Measurements from ENCODE around the gene SCIN. TPM values are rescaled to one million over a fixed set of nuclear protein-coding genes. Genes with fewer than 3 reads are reported as not detected.
"Not testable (repeated sequence)": the region's sequence is repeated elsewhere in the genome, so short reads cannot be mapped to it uniquely, and the experiment has no call there.

Gene SCIN
- total and polyA plus RNA-seq, 7 donors, result 0.28 to 59.4 (median 1.8) TPM

DNA sequence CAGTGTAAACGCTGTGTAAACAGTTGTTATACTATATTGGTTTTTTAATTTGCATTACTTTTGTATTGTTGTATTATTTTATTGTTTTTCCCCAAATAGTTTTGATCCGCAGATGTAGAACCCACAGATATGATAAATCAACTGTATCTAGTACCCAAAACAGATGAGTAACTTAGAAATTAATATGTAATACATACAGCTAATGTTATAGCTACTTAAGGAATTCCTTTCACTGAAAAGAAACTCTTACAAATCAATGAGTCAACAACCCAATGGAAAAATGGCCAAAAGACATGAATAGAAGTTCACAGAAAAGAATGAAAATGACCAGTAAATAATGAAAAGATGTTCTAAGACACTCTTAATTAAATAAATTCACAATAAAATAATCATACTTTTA is 84.6 kb downstream of the SCIN start:
- no peaks in the 10 kb centered on the region for H3K27me3 ChIP-seq
- no peaks in the 10 kb centered on the region for H3K9me3 ChIP-seq
- intact Hi-C loops (cut with DNase I), result no loop called here
- no peak overlapping the region for H3K4me3 ChIP-seq
- no peak for DNase-seq
- TF ChIP-seq POLR2A (IDR thresholded peaks at IDR 0.05) (no peak), EP300 (IDR thresholded peaks at IDR 0.05) (no peak), POLR2AphosphoS5 (IDR thresholded peaks at IDR 0.05) (no peak)
- TF ChIP-seq, protein P1, sequence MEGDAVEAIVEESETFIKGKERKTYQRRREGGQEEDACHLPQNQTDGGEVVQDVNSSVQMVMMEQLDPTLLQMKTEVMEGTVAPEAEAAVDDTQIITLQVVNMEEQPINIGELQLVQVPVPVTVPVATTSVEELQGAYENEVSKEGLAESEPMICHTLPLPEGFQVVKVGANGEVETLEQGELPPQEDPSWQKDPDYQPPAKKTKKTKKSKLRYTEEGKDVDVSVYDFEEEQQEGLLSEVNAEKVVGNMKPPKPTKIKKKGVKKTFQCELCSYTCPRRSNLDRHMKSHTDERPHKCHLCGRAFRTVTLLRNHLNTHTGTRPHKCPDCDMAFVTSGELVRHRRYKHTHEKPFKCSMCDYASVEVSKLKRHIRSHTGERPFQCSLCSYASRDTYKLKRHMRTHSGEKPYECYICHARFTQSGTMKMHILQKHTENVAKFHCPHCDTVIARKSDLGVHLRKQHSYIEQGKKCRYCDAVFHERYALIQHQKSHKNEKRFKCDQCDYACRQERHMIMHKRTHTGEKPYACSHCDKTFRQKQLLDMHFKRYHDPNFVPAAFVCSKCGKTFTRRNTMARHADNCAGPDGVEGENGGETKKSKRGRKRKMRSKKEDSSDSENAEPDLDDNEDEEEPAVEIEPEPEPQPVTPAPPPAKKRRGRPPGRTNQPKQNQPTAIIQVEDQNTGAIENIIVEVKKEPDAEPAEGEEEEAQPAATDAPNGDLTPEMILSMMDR (IDR thresholded peaks at IDR 0.05), result no peak
- H3K27ac ChIP-seq, result no peak overlapping the region
- peaks cover 0 to 6% (median 0%) of the 10 kb centered on the region in 4 donors for H3K4me1 ChIP-seq
- WGBS, 2 donors, result 88 to 92% methylated on average over 2 of the region's 2 CpGs
- H3K36me3 ChIP-seq, result no peaks in the 10 kb centered on the region

DNA sequence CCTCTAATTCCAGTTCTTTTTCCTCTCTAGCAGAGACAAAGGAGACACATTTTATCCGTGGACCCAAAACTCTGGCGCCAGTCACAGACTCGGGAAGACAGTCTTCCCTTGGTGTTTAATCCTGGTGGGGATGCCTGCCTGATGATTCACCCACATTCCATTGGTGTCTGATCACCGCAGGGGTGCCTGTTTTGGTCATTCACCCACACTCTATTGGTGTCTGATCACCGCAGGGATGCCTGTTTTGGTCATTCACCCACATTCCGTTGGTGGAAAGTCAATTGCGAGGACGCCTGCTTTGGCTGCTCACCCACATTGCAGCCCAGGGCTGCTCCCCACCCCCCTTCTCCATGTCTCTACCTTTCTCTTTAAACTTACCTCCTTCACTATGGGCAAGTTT is 89.9 kb downstream of the SCIN start:
- H3K27me3 ChIP-seq; H3K4me3 ChIP-seq; intact Hi-C loops (cut with DNase I); H3K9me3 ChIP-seq; DNase-seq; H3K36me3 ChIP-seq: not testable (repeated sequence)
- Histone ChIP-seq H3K27ac (peak overlapping the region in 2 of 4 donors; percentile 45 to 71), H3K4me1 (peaks cover 0 to 13% (median 2%) of the 10 kb centered on the region in 4 donors)
- WGBS, 2 donors, result 88 to 92% methylated on average over 8 of the region's 8 CpGs

DNA sequence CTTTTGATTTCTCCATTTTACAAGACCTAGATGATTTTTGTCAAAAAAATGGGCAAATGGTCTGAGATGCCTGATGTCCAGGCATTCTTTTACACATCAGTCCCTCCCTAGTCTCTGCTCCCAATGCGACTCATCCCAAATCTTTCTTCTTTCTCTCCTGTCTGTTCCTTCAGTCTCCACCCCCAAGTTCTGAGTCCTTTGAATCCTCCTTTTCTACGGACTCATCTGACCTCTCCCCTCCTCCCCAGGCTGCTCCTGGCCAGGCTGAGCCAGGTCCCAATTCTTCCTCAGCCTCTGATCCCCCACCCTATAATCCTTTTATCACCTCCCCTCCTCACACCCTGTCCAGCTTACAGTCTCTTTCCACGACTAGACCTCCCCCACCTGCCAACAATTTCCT is 90.5 kb downstream of the SCIN start:
- H3K36me3 ChIP-seq; DNase-seq; H3K4me3 ChIP-seq; H3K9me3 ChIP-seq; H3K27me3 ChIP-seq; intact Hi-C loops (cut with DNase I): not testable (repeated sequence)
- Histone ChIP-seq H3K27ac (peak overlapping the region in 2 of 4 donors; percentile 45 to 71), H3K4me1 (peaks cover 0 to 17% (median 2%) of the 10 kb centered on the region in 4 donors)
- WGBS, 2 donors, result 84 to 87% methylated on average over 3 of the region's 3 CpGs

DNA sequence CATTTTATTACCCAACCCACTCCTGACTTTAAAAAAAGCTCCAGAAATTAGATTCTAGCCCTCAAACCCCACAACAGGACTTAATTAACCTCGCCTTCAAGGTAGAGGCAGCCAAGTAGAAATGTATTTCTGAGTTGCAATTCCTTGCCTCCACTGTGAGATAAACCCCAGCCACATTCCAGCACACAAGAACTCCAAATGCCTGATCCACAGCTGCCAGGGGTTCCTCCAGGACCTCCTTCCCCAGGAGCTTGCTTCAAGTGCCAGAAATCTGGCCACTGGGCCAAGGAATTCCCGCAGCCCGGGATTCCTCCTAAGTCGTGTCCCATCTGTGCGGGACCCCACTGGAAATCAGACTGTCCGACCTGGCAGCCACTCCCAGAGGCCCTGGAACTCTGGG is 91.1 kb downstream of the SCIN start:
- intact Hi-C loops (cut with DNase I), result no loop called here
- Histone ChIP-seq H3K36me3 (no peaks in the 10 kb centered on the region), H3K9me3 (no peaks in the 10 kb centered on the region), H3K4me1 (peaks cover 0 to 23% (median 7%) of the 10 kb centered on the region in 4 donors), H3K27me3 (no peaks in the 10 kb centered on the region), H3K4me3 (no peak overlapping the region), H3K27ac (peak overlapping the region in 1 of 4 donors; percentile 71)
- TF ChIP-seq POLR2A (IDR thresholded peaks at IDR 0.05) (no peak), POLR2AphosphoS5 (IDR thresholded peaks at IDR 0.05) (no peak)
- DNase-seq, result no peak
- WGBS, 2 donors, result 92% methylated on average over 6 of the region's 6 CpGs

DNA sequence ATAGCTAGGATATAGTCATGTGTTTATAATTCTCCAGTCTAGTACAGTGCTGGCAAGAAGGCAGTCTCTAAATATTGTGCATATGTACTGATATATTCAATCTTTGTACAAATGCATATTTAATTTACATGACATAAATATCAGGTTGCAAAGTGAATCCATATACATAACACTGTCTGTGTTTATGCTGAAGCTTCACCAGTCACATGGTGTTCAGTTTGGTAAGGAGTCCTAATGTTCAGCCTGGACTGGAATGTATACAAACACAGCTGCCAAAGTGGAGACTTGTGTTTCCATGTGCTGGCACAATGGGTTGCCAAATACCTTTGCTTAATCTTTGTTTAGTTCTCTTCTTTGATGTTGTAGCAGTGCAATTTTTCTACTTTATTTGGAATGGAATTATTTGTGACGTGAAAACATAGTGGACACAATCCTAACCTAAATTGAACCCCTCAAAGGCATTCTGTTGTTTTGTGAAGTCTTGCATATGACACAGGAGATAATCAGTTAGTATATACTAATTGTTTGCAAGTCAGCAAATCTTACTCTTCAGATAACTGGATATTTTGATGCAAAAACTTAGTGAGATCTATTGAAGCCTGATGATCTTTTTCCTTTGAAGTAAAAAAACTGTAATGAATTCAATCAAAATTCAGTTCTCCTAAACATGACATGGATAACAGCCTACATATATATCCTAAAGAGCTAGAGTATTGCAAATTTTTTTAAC is 99.6 kb downstream of the SCIN start:
- Histone ChIP-seq H3K36me3 (no peaks in the 10 kb centered on the region), H3K9me3 (no peaks in the 10 kb centered on the region), H3K4me1 (peaks cover 0 to 57% (median 39%) of the 10 kb centered on the region in 4 donors), H3K27ac (peak overlapping the region; percentile 66 to 80 (median 76)), H3K4me3 (no peak overlapping the region), H3K27me3 (no peaks in the 10 kb centered on the region)
- intact Hi-C loops (cut with DNase I), result no loop called here
- peak; percentile 68 for DNase-seq
- TF ChIP-seq POLR2A (IDR thresholded peaks at IDR 0.05) (no peak), POLR2AphosphoS5 (IDR thresholded peaks at IDR 0.05) (peak; percentile 61 to 84 (median 80)), EP300 (IDR thresholded peaks at IDR 0.05) (peak; percentile 43 to 93 (median 68))
- 77 to 80% methylated on average over 1 of the region's 1 CpG for WGBS, 2 donors

DNA sequence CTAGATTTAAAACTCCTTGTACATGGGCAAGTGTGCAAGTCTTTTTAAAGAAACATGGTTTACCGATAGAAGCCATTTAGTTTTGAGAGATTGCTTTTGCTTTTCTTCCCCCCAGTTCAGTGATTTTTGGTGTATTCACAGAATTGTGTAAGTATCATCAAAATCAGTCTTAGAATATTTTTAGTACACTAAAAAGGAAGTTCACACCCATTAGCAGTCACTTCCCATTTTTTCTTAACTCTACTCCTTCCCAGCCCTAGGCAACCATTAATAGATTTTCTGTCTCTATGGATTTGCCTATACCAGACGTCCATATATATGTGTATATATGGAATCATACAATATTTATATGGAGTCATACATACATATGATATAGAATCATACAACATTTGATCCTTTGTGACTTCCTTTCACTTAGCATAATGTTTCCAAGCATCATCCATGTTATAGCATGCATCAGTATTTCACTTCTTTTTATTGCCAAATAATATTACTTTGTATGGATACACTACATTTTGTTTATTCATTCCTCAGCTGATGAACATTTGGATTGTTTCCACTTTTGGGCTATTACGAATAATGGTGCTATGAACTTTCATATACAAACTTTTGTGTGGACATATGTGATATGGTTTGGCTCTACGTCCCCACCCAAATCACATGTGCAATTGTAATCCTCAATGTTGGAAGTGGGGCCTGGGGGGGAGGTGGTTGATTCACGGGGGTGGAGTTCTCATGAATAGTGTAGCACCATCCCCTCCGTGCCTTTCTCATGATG is 100.4 kb downstream of the SCIN start:
- WGBS, 2 donors, result 72 to 75% methylated on average over 6 of the region's 6 CpGs
- TF ChIP-seq POLR2AphosphoS5 (IDR thresholded peaks at IDR 0.05) (no peak), POLR2A (IDR thresholded peaks at IDR 0.05) (no peak), EP300 (IDR thresholded peaks at IDR 0.05) (no peak)
- TF ChIP-seq, protein P1 (IDR thresholded peaks at IDR 0.05), result no peak
- H3K4me1 ChIP-seq, result peaks cover 0 to 53% (median 39%) of the 10 kb centered on the region in 4 donors
- DNase-seq, result no peak
- no peaks in the 10 kb centered on the region for H3K27me3 ChIP-seq
- peak overlapping the region; percentile 66 to 80 (median 76) for H3K27ac ChIP-seq
- intact Hi-C loops (cut with DNase I), result no loop called here
- H3K36me3 ChIP-seq, result no peaks in the 10 kb centered on the region
- H3K4me3 ChIP-seq, result no peak overlapping the region
- no peaks in the 10 kb centered on the region for H3K9me3 ChIP-seq

DNA sequence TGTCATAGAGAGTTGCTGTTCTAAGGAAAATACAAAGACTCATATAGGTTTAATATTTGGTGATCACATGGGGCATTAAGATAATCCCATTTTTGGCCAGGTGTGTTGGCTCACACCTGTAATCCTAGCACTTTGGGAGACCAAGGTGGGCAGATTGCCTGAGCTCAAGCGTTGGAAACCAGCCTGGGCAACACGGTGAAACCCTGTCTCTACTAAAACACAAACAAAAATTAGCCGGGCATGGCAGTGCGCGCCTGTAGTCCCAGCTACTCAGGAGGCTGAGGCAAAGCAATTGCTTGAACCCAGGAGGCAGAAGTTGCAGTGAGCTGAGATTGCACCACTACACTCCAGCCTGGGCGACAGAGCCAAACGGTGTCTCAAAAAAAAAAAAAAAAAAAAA is 102.9 kb downstream of the SCIN start:
- intact Hi-C loops (cut with DNase I), result not testable (repeated sequence)

More for the DNA sequence above, 102.9 kb downstream of the SCIN start:
- DNase-seq, H3K36me3 ChIP-seq, H3K9me3 ChIP-seq, H3K27ac ChIP-seq, H3K4me3 ChIP-seq, H3K27me3 ChIP-seq: not testable (repeated sequence)
- H3K4me1 ChIP-seq, result peaks cover 0 to 31% (median 21%) of the 10 kb centered on the region in 4 donors
- 89 to 95% methylated on average over 7 of the region's 7 CpGs for WGBS, 2 donors

All from sigmoid colon (tissue), 7 donors.